ENCODE results near the gene VMA21.
A peak's percentile ranks its signal among the peaks of the same experiment; 100 is the strongest.

The VMA21 gene, protein sequence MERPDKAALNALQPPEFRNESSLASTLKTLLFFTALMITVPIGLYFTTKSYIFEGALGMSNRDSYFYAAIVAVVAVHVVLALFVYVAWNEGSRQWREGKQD

DNA sequence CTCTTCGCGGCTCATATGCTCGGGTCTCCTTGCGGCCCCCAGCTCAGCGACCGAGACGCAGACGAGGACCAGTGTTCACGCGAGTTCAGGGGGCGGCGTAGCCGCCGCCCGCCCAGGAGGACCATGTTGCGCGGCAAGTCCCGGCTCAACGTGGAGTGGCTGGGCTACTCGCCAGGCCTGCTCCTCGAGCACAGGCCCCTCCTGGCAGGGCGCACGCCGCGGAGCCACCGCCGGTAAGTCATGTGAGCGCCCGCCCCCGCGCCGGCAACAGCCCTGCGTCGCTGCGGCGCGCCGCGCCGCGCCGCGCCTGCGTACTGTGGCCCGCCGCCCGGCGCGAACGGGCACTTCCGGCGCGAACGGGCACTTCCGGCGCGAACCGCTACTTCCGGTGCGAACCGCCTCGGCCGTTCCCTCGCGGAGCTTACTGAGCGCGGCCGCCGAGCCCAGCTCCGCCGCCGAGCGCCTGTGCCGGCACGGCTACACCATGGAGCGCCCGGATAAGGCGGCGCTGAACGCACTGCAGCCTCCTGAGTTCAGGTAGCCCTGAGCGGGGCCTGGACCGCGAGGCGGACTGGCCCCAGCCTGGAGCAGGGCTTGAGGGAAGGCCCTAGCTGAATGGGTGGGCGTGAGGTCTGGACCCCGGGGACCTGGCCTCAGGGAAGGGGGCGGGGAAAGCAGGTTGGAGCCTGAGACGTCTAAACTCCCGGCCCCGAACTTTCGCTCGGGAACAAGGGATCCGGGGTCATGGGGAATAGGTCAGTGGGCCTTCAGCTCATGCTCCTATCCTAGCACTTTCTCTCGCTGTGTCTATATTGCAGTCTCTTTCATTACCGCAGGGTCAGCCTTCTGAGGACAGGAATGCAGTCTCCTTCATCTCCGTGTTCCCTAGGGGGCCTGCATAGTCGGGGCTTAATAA is at the start of gene VMA21:
VMA21 (plus strand) TSS at position 382 of the 916 bp plus-strand sequence; CDS start at position 485, 103 bp downstream.
- Mint-ChIP-seq H3K9me3 (peaks cover 3% of the 10 kb centered on the region), H3K27ac (peak within 1 kb of the TSS; percentile 98 to 100 (median 99)), H3K4me1 (peaks cover 43% of the 10 kb centered on the region), H3K36me3 (ENCODE audit: low read depth) (no peaks in the 10 kb centered on the region), H3K4me3 (peak within 1 kb of the TSS; percentile 83 to 93 (median 91)), H3K27me3 (ENCODE audit: low read depth) (peaks cover 3% of the 10 kb centered on the region)
- TF ChIP-seq, protein P1, sequence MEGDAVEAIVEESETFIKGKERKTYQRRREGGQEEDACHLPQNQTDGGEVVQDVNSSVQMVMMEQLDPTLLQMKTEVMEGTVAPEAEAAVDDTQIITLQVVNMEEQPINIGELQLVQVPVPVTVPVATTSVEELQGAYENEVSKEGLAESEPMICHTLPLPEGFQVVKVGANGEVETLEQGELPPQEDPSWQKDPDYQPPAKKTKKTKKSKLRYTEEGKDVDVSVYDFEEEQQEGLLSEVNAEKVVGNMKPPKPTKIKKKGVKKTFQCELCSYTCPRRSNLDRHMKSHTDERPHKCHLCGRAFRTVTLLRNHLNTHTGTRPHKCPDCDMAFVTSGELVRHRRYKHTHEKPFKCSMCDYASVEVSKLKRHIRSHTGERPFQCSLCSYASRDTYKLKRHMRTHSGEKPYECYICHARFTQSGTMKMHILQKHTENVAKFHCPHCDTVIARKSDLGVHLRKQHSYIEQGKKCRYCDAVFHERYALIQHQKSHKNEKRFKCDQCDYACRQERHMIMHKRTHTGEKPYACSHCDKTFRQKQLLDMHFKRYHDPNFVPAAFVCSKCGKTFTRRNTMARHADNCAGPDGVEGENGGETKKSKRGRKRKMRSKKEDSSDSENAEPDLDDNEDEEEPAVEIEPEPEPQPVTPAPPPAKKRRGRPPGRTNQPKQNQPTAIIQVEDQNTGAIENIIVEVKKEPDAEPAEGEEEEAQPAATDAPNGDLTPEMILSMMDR (IDR thresholded peaks at IDR 0.05; ENCODE audit: unreplicated experiment in 3 of 3): no peak

DNA sequence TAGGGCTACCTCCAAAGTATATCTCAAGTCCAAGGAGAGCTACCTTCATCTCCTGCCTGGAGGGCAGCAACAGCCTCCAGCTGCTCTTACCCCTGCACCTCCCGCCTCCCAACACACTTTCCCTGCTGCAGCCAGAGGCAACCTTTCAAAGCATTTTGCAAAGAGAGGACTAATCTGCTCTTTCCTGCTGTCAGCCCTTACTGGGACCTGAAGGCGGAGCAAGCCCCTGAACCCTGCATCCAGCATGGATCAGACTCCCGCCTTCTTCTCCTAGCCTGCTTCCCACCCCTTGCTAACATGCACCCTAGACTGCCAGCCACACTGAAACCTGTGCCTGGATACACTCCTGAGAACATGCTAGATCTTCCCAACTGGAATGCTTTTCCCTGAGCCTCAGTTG is 37.7 kb upstream of the VMA21 start:
- Mint-ChIP-seq H3K27ac (no peak overlapping the region), H3K4me1 (no peaks in the 10 kb centered on the region), H3K4me3 (no peak overlapping the region), H3K9me3 (peaks cover 8% of the 10 kb centered on the region), H3K36me3 (ENCODE audit: low read depth) (no peaks in the 10 kb centered on the region), H3K27me3 (ENCODE audit: low read depth) (peaks cover 21% of the 10 kb centered on the region)
- TF ChIP-seq, protein P1 (IDR thresholded peaks at IDR 0.05; ENCODE audit: unreplicated experiment in 3 of 3): no peak

- peak overlapping the region in 1 of 3 experiments; percentile 59 for H3K4me3 Mint-ChIP-seq
- peaks cover 21% of the 10 kb centered on the region for H3K27me3 Mint-ChIP-seq (ENCODE audit: low read depth)
- H3K9me3 Mint-ChIP-seq: peaks cover 8% of the 10 kb centered on the region
- H3K36me3 Mint-ChIP-seq (ENCODE audit: low read depth): no peaks in the 10 kb centered on the region
- TF ChIP-seq, protein P1 (IDR thresholded peaks at IDR 0.05; ENCODE audit: unreplicated experiment in 3 of 3): peak; percentile 46 to 54 (median 47)
- H3K4me1 Mint-ChIP-seq: no peaks in the 10 kb centered on the region
- no peak overlapping the region for H3K27ac Mint-ChIP-seq
Observed at GRCh38 chrX:151359931-151360871, 36.8 kb upstream of the VMA21 start.

GRCh38 chrX:151363316-151363715 is 33.7 kb upstream of the VMA21 start:
- TF ChIP-seq, protein P1 (IDR thresholded peaks at IDR 0.05; ENCODE audit: unreplicated experiment in 3 of 3): no peak
- Mint-ChIP-seq H3K4me1 (no peaks in the 10 kb centered on the region), H3K36me3 (ENCODE audit: low read depth) (no peaks in the 10 kb centered on the region), H3K27me3 (ENCODE audit: low read depth) (peaks cover 17% of the 10 kb centered on the region), H3K27ac (no peak overlapping the region), H3K4me3 (no peak overlapping the region), H3K9me3 (peaks cover 6% of the 10 kb centered on the region)

DNA sequence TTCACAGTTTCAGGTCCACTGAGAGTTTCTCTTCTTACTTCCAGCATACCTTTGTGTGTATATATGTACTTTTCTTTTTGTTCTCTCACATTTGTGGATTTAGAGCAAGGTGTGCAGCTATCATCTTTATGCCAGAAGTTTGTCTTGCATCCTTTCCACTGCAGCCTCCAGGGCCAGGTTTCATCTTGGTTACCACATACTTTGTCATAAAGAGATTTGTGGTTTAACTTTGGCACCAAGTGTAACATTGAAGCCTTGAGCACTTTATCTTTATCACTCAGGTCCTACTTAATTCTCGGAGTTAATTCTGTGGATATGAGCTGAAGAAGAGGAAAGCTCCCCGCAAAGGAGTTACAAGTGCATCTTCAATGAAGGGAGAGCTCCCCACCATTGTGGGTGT is 31.4 kb upstream of the VMA21 start:
- Mint-ChIP-seq H3K36me3 (ENCODE audit: low read depth) (no peaks in the 10 kb centered on the region), H3K27me3 (ENCODE audit: low read depth) (no peaks in the 10 kb centered on the region), H3K9me3 (peaks cover 17% of the 10 kb centered on the region), H3K4me3 (no peak overlapping the region), H3K4me1 (no peaks in the 10 kb centered on the region), H3K27ac (no peak overlapping the region)
- TF ChIP-seq, protein P1 (IDR thresholded peaks at IDR 0.05; ENCODE audit: unreplicated experiment in 3 of 3): no peak

Measured in nephron (organoid).